Adipose tissue (tissue), 3 donors: ENCODE results near the gene MTHFSD. TPM values are rescaled to one million over a fixed set of nuclear protein-coding genes. Genes with fewer than 3 reads are reported as not detected.

ENCODE experiments used
- H3K27ac ChIP-seq: one replicate; pipeline ENCODE4 v1.5.1; 2013; ENCODE audit warnings: low read depth, low read length
- WGBS, 3 donors: extraction: QIAGEN DNeasy Blood & Tissue Kit; methylation state at CpG; one replicate each; pipeline ENCODE4 v1.1.7; 2013; 5-methylcytosine and 5-hydroxymethylcytosine counted together
- polyA plus RNA-seq, 3 donors: library from polyadenylated mRNA; stranded (reverse); fragments of 200-250 nt; gene quantifications; one replicate each; pipeline ENCODE4 v1.2.3, GENCODE V29; 2013
- donor health status: healthy with polysubstance abuse.
- donor health status: Bipolar disorder and iron deficiency.
- donor health status: healthy.

MTHFSD gene
- polyA plus RNA-seq, 3 donors = 6.1 to 7.3 (median 7.1) TPM

GRCh38 chr16:86585821-86586611 lies 31.0 kb upstream of the MTHFSD start:
- WGBS, 3 donors = 67 to 71% (median 68%) methylated on average over 10 of the region's 10 CpGs
- no peak overlapping the region for H3K27ac ChIP-seq

GRCh38 chr16:86584726-86585721 lies 30.0 kb upstream of the MTHFSD start:
- H3K27ac ChIP-seq = no peak overlapping the region
- 75 to 84% (median 82%) methylated on average over 12 of the region's 12 CpGs for WGBS, 3 donors

DNA sequence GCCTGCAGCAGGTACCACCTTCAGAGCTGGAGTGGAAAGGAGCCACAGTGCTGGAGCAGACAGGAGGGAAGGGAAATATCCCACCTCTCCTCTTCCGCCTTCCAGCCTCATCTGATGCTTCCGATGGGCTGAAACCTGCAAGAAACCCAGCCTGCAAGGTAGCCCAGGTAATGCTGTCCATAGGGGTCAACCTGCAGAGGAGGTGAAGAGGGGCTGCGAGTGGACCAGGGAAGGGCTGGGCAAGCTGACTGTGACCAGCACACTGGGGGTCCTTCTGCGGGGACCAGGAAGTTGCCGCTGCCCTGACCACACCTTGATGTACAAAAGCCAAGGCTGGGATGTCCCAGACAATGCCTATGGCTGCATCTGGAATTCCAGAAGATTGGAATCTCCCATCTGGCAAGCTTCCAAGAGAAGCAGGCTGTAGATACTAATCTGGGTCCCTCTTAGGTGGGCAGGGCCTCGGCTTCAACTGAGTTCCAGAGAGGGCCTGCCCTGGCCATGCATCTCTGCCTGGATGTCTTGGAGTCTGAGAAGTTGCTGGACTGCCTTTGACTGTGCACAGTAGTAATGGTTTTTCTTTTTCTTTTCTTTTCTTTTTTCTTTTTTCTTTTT lies 29.1 kb upstream of the MTHFSD start:
- H3K27ac ChIP-seq = no peak overlapping the region
- 89 to 91% (median 90%) methylated on average over 6 of the region's 6 CpGs for WGBS, 3 donors

DNA sequence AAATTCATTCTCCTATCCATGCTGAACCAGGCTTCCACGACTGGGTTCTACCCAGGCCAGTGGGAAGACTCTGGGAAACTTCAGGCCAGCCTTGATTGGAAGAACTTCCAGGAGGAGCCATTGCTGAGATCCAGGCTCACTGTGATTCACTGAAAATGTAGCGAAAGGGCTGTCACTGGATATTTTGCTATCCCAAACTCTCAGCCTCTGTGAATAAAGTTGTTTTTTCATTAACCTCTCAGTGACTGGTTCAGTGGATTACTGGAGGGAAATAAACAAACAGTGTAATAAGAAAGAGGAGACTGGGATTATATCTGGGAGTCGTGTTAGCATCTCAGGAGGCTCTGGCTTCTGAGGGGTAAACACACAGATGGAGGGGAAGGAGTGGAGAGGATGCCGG lies 26.4 kb upstream of the MTHFSD start:
- WGBS, 3 donors = 47 to 76% (median 73%) methylated on average over 4 of the region's 4 CpGs
- no peak overlapping the region for H3K27ac ChIP-seq

DNA sequence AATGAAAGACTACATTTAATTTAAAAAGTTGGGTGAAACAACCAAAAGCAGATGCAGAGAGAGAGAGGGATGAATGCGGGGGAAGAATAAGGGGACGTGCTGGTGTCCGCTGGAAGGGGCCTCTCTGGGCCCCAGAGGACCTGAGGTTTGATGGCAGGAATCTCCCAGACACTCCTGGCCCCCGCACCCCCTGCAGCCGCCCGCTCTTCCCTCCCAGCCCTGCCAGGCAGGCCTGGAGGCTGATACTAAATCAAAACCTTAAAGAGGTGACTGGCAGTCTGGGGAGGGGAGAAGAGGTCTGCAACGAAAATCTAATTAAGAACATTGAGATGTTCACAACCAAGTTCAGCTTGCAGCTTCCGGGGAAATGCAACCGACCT lies 25.7 kb upstream of the MTHFSD start:
- WGBS, 3 donors = 51 to 88% (median 86%) methylated on average over 9 of the region's 9 CpGs
- H3K27ac ChIP-seq = no peak overlapping the region

GRCh38 chr16:86580063-86580790 lies 25.2 kb upstream of the MTHFSD start:
- WGBS, 3 donors = 36 to 65% (median 56%) methylated on average over 19 of the region's 19 CpGs
- H3K27ac ChIP-seq = no peak overlapping the region

DNA sequence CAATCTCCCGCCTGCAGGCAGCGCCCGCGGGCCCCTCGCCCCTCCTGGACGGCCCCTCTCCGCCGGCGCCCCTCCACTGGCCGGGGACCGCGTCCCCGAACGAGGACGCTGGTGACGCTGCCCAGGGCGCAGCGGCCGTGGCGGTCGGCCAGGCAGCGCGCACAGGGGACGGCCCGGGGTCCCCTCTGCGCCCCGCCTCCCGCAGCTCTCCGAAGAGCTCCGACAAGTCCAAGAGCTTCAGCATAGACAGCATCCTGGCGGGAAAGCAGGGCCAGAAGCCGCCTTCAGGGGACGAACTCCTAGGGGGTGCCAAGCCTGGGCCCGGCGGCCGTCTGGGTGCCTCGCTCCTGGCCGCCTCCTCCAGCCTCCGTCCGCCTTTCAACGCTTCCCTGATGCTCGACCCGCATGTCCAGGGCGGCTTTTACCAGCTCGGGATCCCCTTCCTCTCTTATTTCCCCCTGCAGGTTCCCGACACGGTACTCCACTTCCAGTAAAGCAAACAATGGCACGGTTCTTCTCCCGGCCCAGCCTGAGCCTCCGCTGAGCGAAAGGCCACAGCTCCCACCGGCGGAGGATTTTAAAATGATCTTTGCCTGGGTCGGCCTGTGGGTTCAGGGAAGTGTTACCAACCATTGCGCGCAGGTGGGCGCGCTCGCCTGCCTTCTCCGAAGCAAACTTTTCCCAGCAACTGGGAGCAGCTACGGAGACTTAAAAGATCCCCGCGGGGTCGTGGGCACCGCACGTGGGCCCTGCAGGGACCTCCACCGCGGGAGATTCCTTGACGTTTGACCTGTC lies 24.4 kb upstream of the MTHFSD start:
- 4 to 12% (median 9%) methylated on average over 55 to 69 of the region's 69 CpGs for WGBS, 3 donors
- no peak overlapping the region for H3K27ac ChIP-seq

- 3 to 7% (median 4%) methylated on average over 69 of the region's 69 CpGs for WGBS, 3 donors
- no peak overlapping the region for H3K27ac ChIP-seq
Measured at GRCh38 chr16:86578611-86579267, 23.7 kb upstream of the MTHFSD start.

DNA sequence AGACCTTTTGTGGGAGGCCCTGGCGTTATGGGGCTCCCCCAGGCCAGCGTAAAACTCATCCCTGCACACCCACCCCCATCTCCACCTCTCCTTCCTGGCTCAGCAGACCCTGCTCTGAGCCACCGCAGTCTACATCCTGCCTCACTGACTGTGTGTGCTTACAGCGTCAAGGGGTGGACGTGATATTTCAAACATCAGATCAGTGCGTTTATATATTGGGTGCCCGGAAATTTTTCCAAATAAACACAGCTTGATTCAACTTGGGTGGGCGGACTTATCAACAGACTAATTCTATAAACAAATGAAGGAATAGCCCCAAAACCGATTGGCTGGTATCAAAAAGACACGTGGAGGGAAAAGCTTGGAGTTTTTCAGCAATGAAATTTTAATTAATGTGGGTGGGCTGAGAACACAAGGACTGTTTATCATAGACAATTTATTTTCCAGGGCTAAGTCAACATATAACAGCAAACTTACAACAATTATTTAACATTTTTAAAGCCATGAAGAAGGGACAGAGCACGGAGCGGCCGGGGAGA lies 23.1 kb upstream of the MTHFSD start, which contains the start of gene FOXL1:
Gene FOXL1, plus strand, starts transcription at position 489 of the 539 bp plus-strand sequence. CDS start 175 bp downstream, outside the sequence.
- WGBS, 3 donors = 25 to 57% (median 50%) methylated on average over 13 of the region's 13 CpGs
- no peak within 1 kb of the TSS for H3K27ac ChIP-seq

DNA sequence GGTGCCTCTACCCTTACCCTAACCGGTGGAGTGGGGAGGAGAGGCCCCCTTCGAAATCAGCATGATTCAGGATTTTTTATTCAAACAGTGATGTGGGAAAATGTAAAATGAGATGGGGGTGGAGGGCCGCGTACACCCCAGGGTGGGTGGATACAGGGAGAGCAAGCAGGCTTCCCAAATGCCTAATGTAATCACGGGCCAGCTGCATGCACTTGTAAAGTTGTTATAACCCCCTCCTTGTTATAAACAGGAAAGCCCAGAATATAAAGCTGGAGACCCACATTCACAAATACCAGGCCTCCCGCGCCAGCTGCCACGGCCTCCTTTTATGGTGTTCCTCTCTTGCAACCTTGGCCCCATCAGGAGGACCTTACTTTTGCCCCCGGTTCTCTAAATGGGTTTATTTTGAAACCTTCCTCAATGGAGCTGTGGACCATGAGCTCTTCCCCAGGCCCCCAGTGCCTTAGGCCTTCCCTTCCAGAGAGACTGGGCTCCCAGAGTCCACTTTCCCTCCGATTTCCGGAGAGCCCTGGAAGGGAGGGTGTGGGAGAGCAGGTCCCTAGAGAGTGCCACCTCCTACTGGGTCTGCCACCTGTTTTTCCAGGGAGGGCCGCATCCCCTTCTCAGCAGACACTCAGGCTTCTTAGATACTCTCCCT lies 22.4 kb upstream of the MTHFSD start:
- H3K27ac ChIP-seq = no peak overlapping the region
- WGBS, 3 donors = 32 to 59% (median 57%) methylated on average over 12 of the region's 12 CpGs

- WGBS, 3 donors = 9 to 26% (median 24%) methylated on average over 31 to 33 of the region's 33 CpGs
- H3K27ac ChIP-seq = no peak overlapping the region
Measured at GRCh38 chr16:86576591-86577313, 21.7 kb upstream of the MTHFSD start.

- WGBS, 3 donors = 1 to 2% (median 2%) methylated on average over 52 to 54 of the region's 54 CpGs
- no peak overlapping the region for H3K27ac ChIP-seq
Measured at GRCh38 chr16:86575754-86576557, 20.9 kb upstream of the MTHFSD start.

- WGBS, 3 donors = 32 to 62% (median 61%) methylated on average over 17 of the region's 17 CpGs
- no peak overlapping the region for H3K27ac ChIP-seq
Measured at GRCh38 chr16:86575095-86575685, 20.2 kb upstream of the MTHFSD start.

GRCh38 chr16:86574646-86575045 lies 19.6 kb upstream of the MTHFSD start:
- no peak overlapping the region for H3K27ac ChIP-seq
- 32 to 75% (median 65%) methylated on average over 4 of the region's 4 CpGs for WGBS, 3 donors
